Testis (tissue), 3 donors: ENCODE results near the gene AHCY. TPM values are rescaled to one million over a fixed set of nuclear protein-coding genes. Genes with fewer than 3 reads are reported as not detected.

ENCODE experiments used
- DNase-seq: peaks from one replicate; pipeline ENCODE4 v3.0.0-alpha.2; 2019
- H3K27ac ChIP-seq, 2 donors: fragments of 200-600 bp; sonication (generic); one replicate each; pipeline ENCODE4 v1.5.1; 2019
- H3K27me3 ChIP-seq: fragments of 200-600 bp; sonication (generic); one replicate; pipeline ENCODE4 v1.5.1; 2019
- H3K36me3 ChIP-seq: fragments of 200-600 bp; sonication (generic); one replicate; pipeline ENCODE4 v1.5.1; 2017; ENCODE audit warnings: low read depth; ENCODE audit errors: missing control alignments
- H3K4me1 ChIP-seq: fragments of 200-600 bp; sonication (generic); one replicate; pipeline ENCODE4 v1.5.1; 2019
- H3K4me3 ChIP-seq, 2 donors: fragments of 200-600 bp; sonication (generic); one replicate each; pipeline ENCODE4 v1.5.1; 2017 to 2019
- H3K9me3 ChIP-seq: fragments of 200-600 bp; sonication (generic); one replicate; pipeline ENCODE4 v1.5.1; 2017
- POLR2A ChIP-seq: fragments of 450-650 bp; IDR thresholded peaks from one replicate; pipeline ENCODE4 v1.6.1; 2017; ENCODE audit warnings: antibody characterized with exemption, mild to moderate bottlenecking, moderate library complexity
- WGBS, 2 donors: methylation state at CpG; one replicate each; pipeline ENCODE4 v1.1.5; 2018; 5-methylcytosine and 5-hydroxymethylcytosine counted together
- intact Hi-C: fragments of 100-400 bp; cut with DNase I; formaldehyde crosslinking; loops from one replicate; pipeline ENCODE4 v1.15.1; 2023; ENCODE audit warnings: low total_unique reads
- polyA plus RNA-seq: library from polyadenylated mRNA; stranded (reverse); fragments of 350-450 nt; fragmentation: Illumina TruSeq; extraction: RNeasy Lipid Tissue Mini Kit (QIAGEN cat#74804); gene quantifications from one replicate; pipeline ENCODE4 v1.2.3, GENCODE V29; 2014; ENCODE audit warnings: low read depth, low replicate concordance; ENCODE audit not compliant: insufficient read depth
- total RNA-seq, 2 donors: library from RNA; depleted of rRNA; stranded (reverse); fragments of >200 nt; gene quantifications; one replicate each; pipeline ENCODE4 v1.2.3, GENCODE V29; 2016
- TF ChIP-seq, protein P1 (sequence below), 3 experiments: fragments of 450-650 bp in 2 of 3; fragments of 200-600 bp in 1 of 3; sonication (generic) in 1 of 3; IDR thresholded peaks; one replicate each; pipeline ENCODE4 v1.5.1; 2016 to 2019; ENCODE audit warnings: antibody characterized with exemption in 3 of 3, mild to moderate bottlenecking in 2 of 3, moderate library complexity in 1 of 3

AHCY gene
- total and polyA plus RNA-seq, 3 donors from 2014 or later: 127 to 237 (median 178) TPM

GRCh38 chr20:34311118-34312023 lies 8.2 kb upstream of the AHCY start:
- H3K9me3 ChIP-seq: no peaks in the 10 kb centered on the region
- H3K4me1 ChIP-seq: peaks cover 5% of the 10 kb centered on the region
- TF ChIP-seq, protein P1, sequence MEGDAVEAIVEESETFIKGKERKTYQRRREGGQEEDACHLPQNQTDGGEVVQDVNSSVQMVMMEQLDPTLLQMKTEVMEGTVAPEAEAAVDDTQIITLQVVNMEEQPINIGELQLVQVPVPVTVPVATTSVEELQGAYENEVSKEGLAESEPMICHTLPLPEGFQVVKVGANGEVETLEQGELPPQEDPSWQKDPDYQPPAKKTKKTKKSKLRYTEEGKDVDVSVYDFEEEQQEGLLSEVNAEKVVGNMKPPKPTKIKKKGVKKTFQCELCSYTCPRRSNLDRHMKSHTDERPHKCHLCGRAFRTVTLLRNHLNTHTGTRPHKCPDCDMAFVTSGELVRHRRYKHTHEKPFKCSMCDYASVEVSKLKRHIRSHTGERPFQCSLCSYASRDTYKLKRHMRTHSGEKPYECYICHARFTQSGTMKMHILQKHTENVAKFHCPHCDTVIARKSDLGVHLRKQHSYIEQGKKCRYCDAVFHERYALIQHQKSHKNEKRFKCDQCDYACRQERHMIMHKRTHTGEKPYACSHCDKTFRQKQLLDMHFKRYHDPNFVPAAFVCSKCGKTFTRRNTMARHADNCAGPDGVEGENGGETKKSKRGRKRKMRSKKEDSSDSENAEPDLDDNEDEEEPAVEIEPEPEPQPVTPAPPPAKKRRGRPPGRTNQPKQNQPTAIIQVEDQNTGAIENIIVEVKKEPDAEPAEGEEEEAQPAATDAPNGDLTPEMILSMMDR (IDR thresholded peaks at IDR 0.05): no peak
- no peak for TF ChIP-seq POLR2A
- WGBS, 2 donors: 10 to 21% methylated on average over 23 to 45 of the region's 45 CpGs
- no peaks in the 10 kb centered on the region for H3K27me3 ChIP-seq
- intact Hi-C loops: loop anchor here (10.0 kb wide), 2 partner anchors 117 to 163 kb away; no protein-coding TSS in a partner anchor
- DNase-seq: peak; percentile 37
- H3K4me3 ChIP-seq: peak overlapping the region; percentile 9 to 51
- H3K27ac ChIP-seq: peak overlapping the region in 1 of 2 donors; percentile 36
- H3K36me3 ChIP-seq: no peaks in the 10 kb centered on the region

GRCh38 chr20:34310481-34311117 lies 7.4 kb upstream of the AHCY start:
- TF ChIP-seq POLR2A: no peak
- TF ChIP-seq, protein P1 (IDR thresholded peaks at IDR 0.05): no peak
- intact Hi-C loops: loop anchor here (10.0 kb wide), 2 partner anchors 116 to 164 kb away; no protein-coding TSS in a partner anchor
- Histone ChIP-seq H3K36me3 (no peaks in the 10 kb centered on the region), H3K27ac (no peak overlapping the region), H3K4me3 (no peak overlapping the region), H3K9me3 (no peaks in the 10 kb centered on the region), H3K4me1 (peaks cover 5% of the 10 kb centered on the region), H3K27me3 (no peaks in the 10 kb centered on the region)
- DNase-seq: no peak
- WGBS, 2 donors: 70 to 79% methylated on average over 19 of the region's 19 CpGs

- no peaks in the 10 kb centered on the region for H3K27me3 ChIP-seq
- DNase-seq: no peak
- peaks cover 5% of the 10 kb centered on the region for H3K4me1 ChIP-seq
- no peaks in the 10 kb centered on the region for H3K36me3 ChIP-seq
- TF ChIP-seq, protein P1 (IDR thresholded peaks at IDR 0.05): no peak
- no peak for TF ChIP-seq POLR2A
- no peak overlapping the region for H3K27ac ChIP-seq
- H3K9me3 ChIP-seq: no peaks in the 10 kb centered on the region
- intact Hi-C loops: loop anchor here (10.0 kb wide), 2 partner anchors 115 to 165 kb away; no protein-coding TSS in a partner anchor
- no peak overlapping the region for H3K4me3 ChIP-seq
- 96 to 98% methylated on average over 3 of the region's 3 CpGs for WGBS, 2 donors
Measured at GRCh38 chr20:34309691-34310090, 6.5 kb upstream of the AHCY start.

DNA sequence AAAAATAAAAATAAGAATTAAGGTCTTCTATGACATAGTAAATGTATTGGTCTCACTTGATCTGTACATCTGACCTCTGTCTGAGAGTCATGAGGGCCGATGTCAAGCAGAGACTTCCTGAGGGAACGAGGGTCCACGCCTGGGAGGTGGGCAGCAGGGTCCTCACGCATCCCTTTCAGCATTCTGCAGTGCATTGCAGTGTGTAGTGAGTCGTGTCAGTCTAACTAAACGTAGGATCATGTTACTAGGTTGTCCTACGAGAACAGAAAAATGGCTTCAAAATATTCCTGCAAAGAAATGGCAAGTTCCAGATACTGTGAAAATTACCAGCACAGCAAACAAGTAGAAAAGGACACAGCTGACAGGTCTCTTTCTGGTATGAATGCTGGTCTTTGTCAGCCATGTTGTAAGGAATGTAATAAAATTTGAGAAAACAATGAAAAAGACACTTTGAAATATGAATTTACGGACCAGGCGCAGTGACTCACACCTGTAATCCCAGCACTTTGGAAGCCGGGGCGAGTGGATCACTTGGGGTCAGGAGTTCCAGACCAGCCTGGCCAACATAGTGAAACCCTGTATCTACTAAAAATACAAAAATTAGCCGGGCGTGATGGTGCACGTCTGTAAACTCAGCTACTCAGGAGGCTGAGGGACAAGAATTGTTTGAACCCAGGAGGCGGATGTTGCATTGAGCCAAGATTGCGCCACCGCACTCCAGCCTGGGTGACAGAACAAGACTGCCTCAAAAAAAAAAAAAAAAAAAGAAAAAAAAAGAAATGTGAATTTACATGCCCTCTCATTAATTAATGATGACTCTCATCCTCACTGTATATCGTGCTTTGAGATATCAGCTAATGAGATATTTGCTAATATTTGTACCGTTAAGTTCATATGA lies 2.4 kb upstream of the AHCY start:
- no peak for DNase-seq
- 83 to 84% methylated on average over 19 of the region's 19 CpGs for WGBS, 2 donors
- no peak overlapping the region for H3K27ac ChIP-seq

More for the DNA sequence above, 2.4 kb upstream of the AHCY start:
- Histone ChIP-seq H3K4me1 (peaks cover 10% of the 10 kb centered on the region), H3K4me3 (no peak overlapping the region), H3K36me3 (no peaks in the 10 kb centered on the region), H3K27me3 (no peaks in the 10 kb centered on the region), H3K9me3 (no peaks in the 10 kb centered on the region)
- TF ChIP-seq, protein P1 (IDR thresholded peaks at IDR 0.05): no peak
- no peak for TF ChIP-seq POLR2A
- intact Hi-C loops: no loop called here
